ENCODE data around the gene HOXA2.

HOXA2 gene

DNA sequence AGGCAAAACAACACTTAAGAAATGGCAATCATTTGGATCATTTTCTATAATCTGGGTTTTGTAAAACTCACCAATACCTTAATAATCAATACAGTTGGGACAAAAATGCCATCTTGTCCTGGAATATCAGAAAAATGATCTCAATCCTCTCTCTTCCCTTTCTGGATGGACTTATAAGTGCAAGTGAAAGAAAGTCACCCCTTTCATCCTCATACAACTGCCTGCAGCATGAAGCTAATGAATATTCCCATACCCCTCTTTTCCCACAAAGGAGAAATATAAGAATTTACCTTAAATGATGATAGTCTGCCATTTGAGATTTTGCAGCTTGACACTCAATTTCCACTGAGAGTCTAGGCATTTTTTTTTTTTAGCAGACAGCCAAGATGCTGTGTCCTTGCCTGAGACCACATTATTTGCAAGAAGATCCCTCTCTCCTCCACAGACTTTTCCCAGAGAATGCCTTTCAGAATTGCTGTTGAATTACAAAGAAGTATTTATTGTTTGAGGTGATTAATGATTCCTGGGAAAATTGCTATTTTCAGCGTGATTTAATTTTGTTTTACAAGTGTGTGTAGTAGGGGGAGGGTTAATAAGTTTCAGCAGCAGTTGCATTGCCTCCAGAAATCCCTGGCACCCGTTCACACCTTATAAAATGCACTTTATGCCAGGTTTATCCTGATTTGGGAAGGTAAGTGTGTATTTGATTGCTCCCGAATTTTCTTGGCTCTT lies 24.3 kb upstream of the HOXA2 start:
- Histone ChIP-seq H3K27me3 (ENCODE audit: low read depth, low read length) (no peaks in the 10 kb centered on the region; the same call in 1 of the 2 replicates), H3K4me2 (ENCODE audit: low read length) (no peak overlapping the region), H3K79me2 (ENCODE audit: low read length) (no peaks in the 10 kb centered on the region), H2AFZ (ENCODE audit: low read depth, low read length) (no peak overlapping the region), H3K9ac (ENCODE audit: low read length) (no peak overlapping the region), H3K4me1 (ENCODE audit: low read length) (no peaks in the 10 kb centered on the region), H3K36me3 (replicated peaks; ENCODE audit: low read depth, low read length) (no peaks in the 10 kb centered on the region), H3K27ac (ENCODE audit: low read length) (no peak overlapping the region), H4K20me1 (ENCODE audit: insufficient read depth, low read length) (no peaks in the 10 kb centered on the region), H3K4me3 (ENCODE audit: low read length) (no peak overlapping the region), H3K9me3 (ENCODE audit: insufficient read depth, low read length) (no peaks in the 10 kb centered on the region)
- TF ChIP-seq EZH2phosphoT487 (IDR thresholded peaks at IDR 0.05; ENCODE audit: low read depth) (no peak), CTCF (IDR thresholded peaks at IDR 0.05; ENCODE audit: low read depth, low read length) (no peak)

GRCh38 chr7:27125986-27126394 lies 23.5 kb upstream of the HOXA2 start:
- no peak overlapping the region for H3K4me3 ChIP-seq (ENCODE audit: low read length)
- no peak overlapping the region for H3K27ac ChIP-seq (ENCODE audit: low read length)
- no peak for TF ChIP-seq CTCF (IDR thresholded peaks at IDR 0.05; ENCODE audit: low read depth, low read length)
- TF ChIP-seq EZH2phosphoT487 (IDR thresholded peaks at IDR 0.05; ENCODE audit: low read depth), result no peak
- no peaks in the 10 kb centered on the region for H3K9me3 ChIP-seq (ENCODE audit: insufficient read depth, low read length)
- H3K9ac ChIP-seq (ENCODE audit: low read length), result no peak overlapping the region
- no peak overlapping the region for H3K4me2 ChIP-seq (ENCODE audit: low read length)
- no peak overlapping the region for H2AFZ ChIP-seq (ENCODE audit: low read depth, low read length)
- H3K36me3 ChIP-seq (replicated peaks; ENCODE audit: low read depth, low read length), result no peaks in the 10 kb centered on the region
- H3K79me2 ChIP-seq (ENCODE audit: low read length), result no peaks in the 10 kb centered on the region
- no peaks in the 10 kb centered on the region for H3K4me1 ChIP-seq (ENCODE audit: low read length)
- H3K27me3 ChIP-seq (ENCODE audit: low read depth, low read length), result no peaks in the 10 kb centered on the region; the same call in 1 of the 2 replicates
- H4K20me1 ChIP-seq (ENCODE audit: insufficient read depth, low read length), result no peaks in the 10 kb centered on the region

- no peak for TF ChIP-seq CTCF (IDR thresholded peaks at IDR 0.05; ENCODE audit: low read depth, low read length)
- no peak for TF ChIP-seq EZH2phosphoT487 (IDR thresholded peaks at IDR 0.05; ENCODE audit: low read depth)
- H3K27me3 ChIP-seq (ENCODE audit: low read depth, low read length), result no peaks in the 10 kb centered on the region; the same call in 1 of the 2 replicates
- H4K20me1 ChIP-seq (ENCODE audit: insufficient read depth, low read length), result no peaks in the 10 kb centered on the region
- no peaks in the 10 kb centered on the region for H3K4me1 ChIP-seq (ENCODE audit: low read length)
- no peaks in the 10 kb centered on the region for H3K36me3 ChIP-seq (replicated peaks; ENCODE audit: low read depth, low read length)
- no peaks in the 10 kb centered on the region for H3K9me3 ChIP-seq (ENCODE audit: insufficient read depth, low read length)
- H2AFZ ChIP-seq (ENCODE audit: low read depth, low read length), result no peak overlapping the region
- H3K9ac ChIP-seq (ENCODE audit: low read length), result no peak overlapping the region
- no peak overlapping the region for H3K4me2 ChIP-seq (ENCODE audit: low read length)
- no peak overlapping the region for H3K27ac ChIP-seq (ENCODE audit: low read length)
- no peaks in the 10 kb centered on the region for H3K79me2 ChIP-seq (ENCODE audit: low read length)
- no peak overlapping the region for H3K4me3 ChIP-seq (ENCODE audit: low read length)
Measured at GRCh38 chr7:27124902-27125689, 22.6 kb upstream of the HOXA2 start.

All from OCI-LY3 (cell line).